ENCODE data around the gene MBOAT1.
"Not testable (repeated sequence)": the region's sequence is repeated elsewhere in the genome, so short reads cannot be mapped to it uniquely, and the experiment has no call there.

Gene MBOAT1

GRCh38 chr6:20153194-20153593, 59.1 kb downstream of the MBOAT1 start:
- Mint-ChIP-seq H3K9me3 (no peaks in the 10 kb centered on the region), H3K27ac (ENCODE audit: low read depth) (no peak overlapping the region), H3K4me3 (no peak overlapping the region), H3K4me1 (no peaks in the 10 kb centered on the region), H3K27me3 (no peaks in the 10 kb centered on the region), H3K36me3 (ENCODE audit: insufficient read depth) (peaks cover 12% of the 10 kb centered on the region)
- ATAC-seq (replicated peaks; ENCODE audit: extremely low read depth, poor library complexity, severe bottlenecking), result no peak
- DNase-seq (ENCODE audit: low spot score in 2 of 2), result no peak

- Mint-ChIP-seq H3K4me1 (no peaks in the 10 kb centered on the region), H3K4me3 (no peak overlapping the region), H3K9me3 (no peaks in the 10 kb centered on the region), H3K27me3 (no peaks in the 10 kb centered on the region), H3K36me3 (ENCODE audit: insufficient read depth) (peaks cover 13% of the 10 kb centered on the region), H3K27ac (ENCODE audit: low read depth) (no peak overlapping the region)
- DNase-seq (ENCODE audit: low spot score in 2 of 2), result no peak
- no peak for ATAC-seq (replicated peaks; ENCODE audit: extremely low read depth, poor library complexity, severe bottlenecking)
Observed at GRCh38 chr6:20148433-20148832, 63.8 kb downstream of the MBOAT1 start.

- no peaks in the 10 kb centered on the region for H3K4me1 Mint-ChIP-seq
- H3K4me3 Mint-ChIP-seq, result no peak overlapping the region
- peaks cover 17% of the 10 kb centered on the region for H3K36me3 Mint-ChIP-seq (ENCODE audit: insufficient read depth)
- DNase-seq (ENCODE audit: low spot score in 2 of 2) (no peak), ATAC-seq (replicated peaks; ENCODE audit: extremely low read depth, poor library complexity, severe bottlenecking) (no peak)
- H3K9me3 Mint-ChIP-seq, result no peaks in the 10 kb centered on the region
- no peak overlapping the region for H3K27ac Mint-ChIP-seq (ENCODE audit: low read depth)
- H3K27me3 Mint-ChIP-seq, result no peaks in the 10 kb centered on the region
Observed at GRCh38 chr6:20147469-20147868, 64.8 kb downstream of the MBOAT1 start.

- H3K4me3 Mint-ChIP-seq; DNase-seq (ENCODE audit: low spot score in 2 of 2); H3K4me1 Mint-ChIP-seq; H3K27ac Mint-ChIP-seq (ENCODE audit: low read depth); H3K9me3 Mint-ChIP-seq; ATAC-seq (replicated peaks; ENCODE audit: extremely low read depth, poor library complexity, severe bottlenecking); H3K27me3 Mint-ChIP-seq: not testable (repeated sequence)
- H3K36me3 Mint-ChIP-seq (ENCODE audit: insufficient read depth), result peaks cover 19% of the 10 kb centered on the region
Observed at GRCh38 chr6:20146831-20147230, 65.4 kb downstream of the MBOAT1 start.

GRCh38 chr6:20146291-20146690, 66.0 kb downstream of the MBOAT1 start:
- peaks cover 17% of the 10 kb centered on the region for H3K36me3 Mint-ChIP-seq (ENCODE audit: insufficient read depth)
- DNase-seq (ENCODE audit: low spot score in 2 of 2) (no peak), ATAC-seq (replicated peaks; ENCODE audit: extremely low read depth, poor library complexity, severe bottlenecking) (no peak)
- no peaks in the 10 kb centered on the region for H3K4me1 Mint-ChIP-seq
- no peaks in the 10 kb centered on the region for H3K27me3 Mint-ChIP-seq
- no peaks in the 10 kb centered on the region for H3K9me3 Mint-ChIP-seq
- H3K4me3 Mint-ChIP-seq, result no peak overlapping the region
- H3K27ac Mint-ChIP-seq (ENCODE audit: low read depth), result no peak overlapping the region

- Mint-ChIP-seq H3K4me1 (no peaks in the 10 kb centered on the region), H3K27me3 (no peaks in the 10 kb centered on the region), H3K4me3 (no peak overlapping the region), H3K36me3 (ENCODE audit: insufficient read depth) (peaks cover 20% of the 10 kb centered on the region), H3K27ac (ENCODE audit: low read depth) (no peak overlapping the region), H3K9me3 (no peaks in the 10 kb centered on the region)
- no peak for DNase-seq (ENCODE audit: low spot score in 2 of 2)
- ATAC-seq (replicated peaks; ENCODE audit: extremely low read depth, poor library complexity, severe bottlenecking), result no peak
Observed at GRCh38 chr6:20142866-20143265, 69.4 kb downstream of the MBOAT1 start.

GRCh38 chr6:20141931-20142330, 70.3 kb downstream of the MBOAT1 start:
- H3K27me3 Mint-ChIP-seq, result no peaks in the 10 kb centered on the region
- no peak for DNase-seq (ENCODE audit: low spot score in 2 of 2)
- no peak overlapping the region for H3K27ac Mint-ChIP-seq (ENCODE audit: low read depth)
- H3K4me3 Mint-ChIP-seq, result no peak overlapping the region
- H3K36me3 Mint-ChIP-seq (ENCODE audit: insufficient read depth), result peaks cover 21% of the 10 kb centered on the region
- no peaks in the 10 kb centered on the region for H3K9me3 Mint-ChIP-seq
- no peak for ATAC-seq (replicated peaks; ENCODE audit: extremely low read depth, poor library complexity, severe bottlenecking)
- no peaks in the 10 kb centered on the region for H3K4me1 Mint-ChIP-seq

- not testable (repeated sequence) for H3K27me3 Mint-ChIP-seq; ATAC-seq (replicated peaks; ENCODE audit: extremely low read depth, poor library complexity, severe bottlenecking); H3K4me1 Mint-ChIP-seq; DNase-seq (ENCODE audit: low spot score in 2 of 2); H3K27ac Mint-ChIP-seq (ENCODE audit: low read depth); H3K4me3 Mint-ChIP-seq; H3K9me3 Mint-ChIP-seq
- peaks cover 20% of the 10 kb centered on the region for H3K36me3 Mint-ChIP-seq (ENCODE audit: insufficient read depth)
Observed at GRCh38 chr6:20139127-20139963, 72.9 kb downstream of the MBOAT1 start.

GRCh38 chr6:20137837-20138236, 74.4 kb downstream of the MBOAT1 start:
- peaks cover 19% of the 10 kb centered on the region for H3K36me3 Mint-ChIP-seq (ENCODE audit: insufficient read depth)
- H3K27me3 Mint-ChIP-seq, result no peaks in the 10 kb centered on the region
- H3K9me3 Mint-ChIP-seq, result no peaks in the 10 kb centered on the region
- DNase-seq (ENCODE audit: low spot score in 2 of 2) (no peak), ATAC-seq (replicated peaks; ENCODE audit: extremely low read depth, poor library complexity, severe bottlenecking) (no peak)
- no peaks in the 10 kb centered on the region for H3K4me1 Mint-ChIP-seq
- H3K4me3 Mint-ChIP-seq, result no peak overlapping the region
- no peak overlapping the region for H3K27ac Mint-ChIP-seq (ENCODE audit: low read depth)

GRCh38 chr6:20137240-20137639, 75.0 kb downstream of the MBOAT1 start:
- no peaks in the 10 kb centered on the region for H3K27me3 Mint-ChIP-seq
- no peak overlapping the region for H3K4me3 Mint-ChIP-seq
- no peaks in the 10 kb centered on the region for H3K9me3 Mint-ChIP-seq
- H3K4me1 Mint-ChIP-seq, result no peaks in the 10 kb centered on the region
- no peak for ATAC-seq (replicated peaks; ENCODE audit: extremely low read depth, poor library complexity, severe bottlenecking)
- H3K27ac Mint-ChIP-seq (ENCODE audit: low read depth), result no peak overlapping the region
- no peak for DNase-seq (ENCODE audit: low spot score in 2 of 2)
- H3K36me3 Mint-ChIP-seq (ENCODE audit: insufficient read depth), result peaks cover 18% of the 10 kb centered on the region

GRCh38 chr6:20135677-20136268, 76.5 kb downstream of the MBOAT1 start:
- ATAC-seq (replicated peaks; ENCODE audit: extremely low read depth, poor library complexity, severe bottlenecking), result no peak
- no peak overlapping the region for H3K27ac Mint-ChIP-seq (ENCODE audit: low read depth)
- no peaks in the 10 kb centered on the region for H3K4me1 Mint-ChIP-seq
- no peaks in the 10 kb centered on the region for H3K9me3 Mint-ChIP-seq
- peaks cover 13% of the 10 kb centered on the region for H3K36me3 Mint-ChIP-seq (ENCODE audit: insufficient read depth)
- no peak overlapping the region for H3K4me3 Mint-ChIP-seq
- no peaks in the 10 kb centered on the region for H3K27me3 Mint-ChIP-seq
- DNase-seq (ENCODE audit: low spot score in 2 of 2), result no peak

GRCh38 chr6:20134613-20135012, 77.7 kb downstream of the MBOAT1 start:
- Mint-ChIP-seq H3K27me3 (no peaks in the 10 kb centered on the region), H3K27ac (ENCODE audit: low read depth) (no peak overlapping the region), H3K36me3 (ENCODE audit: insufficient read depth) (peaks cover 11% of the 10 kb centered on the region), H3K4me1 (no peaks in the 10 kb centered on the region), H3K4me3 (no peak overlapping the region), H3K9me3 (no peaks in the 10 kb centered on the region)
- ATAC-seq (replicated peaks; ENCODE audit: extremely low read depth, poor library complexity, severe bottlenecking) (no peak), DNase-seq (ENCODE audit: low spot score in 2 of 2) (no peak)
